Endothelial cell of umbilical vein (primary cell): ENCODE data around the gene ATXN3L. TPM values are rescaled to one million over a fixed set of nuclear protein-coding genes. Genes with fewer than 3 reads are reported as not detected.

Experiments used
- BruUV-seq: library from RNA; stranded (reverse); fragments of 400-500 nt; replicated peaks from 2 replicates; lab custom pipeline; 2021; lab: Mats Ljungman, UMichigan
- CTCF ChIA-PET: fragments of 300-600, 350-600 bp; sonication (Branson Sonifier 250); formaldehyde crosslinking; loops from one replicate; lab custom pipeline; 2021; ENCODE audit warnings: antibody characterized with exemption, inconsistent platforms; lab: Charles Lee
- POLR2A ChIA-PET: fragments of 300-600, 350-600 bp; sonication (Branson Sonifier 250); formaldehyde crosslinking; loops from one replicate; lab custom pipeline; 2021; ENCODE audit warnings: antibody characterized with exemption, inconsistent platforms; lab: Charles Lee
- DNase-seq: peaks from one replicate; pipeline ENCODE4 v3.0.0-alpha.2; 2011; ENCODE audit warnings: low read depth, low spot score
- FAIRE-seq: peaks from 2 replicates; lab custom pipeline; 2011; peaks lifted over from hg19 to GRCh38; lab: Jason Lieb, UNC
- H2AFZ ChIP-seq: 2 replicates; pipeline ENCODE4 v1.6.0; 2012; ENCODE audit warnings: low read depth, low read length, control low read depth, inconsistent platforms
- H3K27ac ChIP-seq: 2 replicates; pipeline ENCODE4 v1.5.1; 2011; ENCODE audit warnings: low read depth, mild to moderate bottlenecking, control low read depth, low read length, moderate library complexity; ENCODE audit not compliant: insufficient read depth
- H3K27me3 ChIP-seq, 2 experiments: 2 replicates each; pipeline versions ENCODE4 v1.6.0 to v1.6.1; 2011; ENCODE audit warnings: low read length in 2 of 2, mixed read lengths in 1 of 2; ENCODE audit not compliant: control insufficient read depth in 2 of 2, insufficient read depth in 2 of 2
- H3K36me3 ChIP-seq, 2 experiments: 2 replicates in 1 of 2; 3 replicates in 1 of 2; pipeline ENCODE4 v1.5.1; 2011; ENCODE audit warnings: low read length in 2 of 2, mild to moderate bottlenecking in 1 of 2, moderate library complexity in 1 of 2; ENCODE audit not compliant: control insufficient read depth in 2 of 2, insufficient read depth in 2 of 2; ENCODE audit errors: extremely low read depth in 1 of 2
- H3K4me1 ChIP-seq: 3 replicates; pipeline ENCODE4 v1.5.1; 2011; ENCODE audit warnings: mild to moderate bottlenecking, low read length; ENCODE audit not compliant: control insufficient read depth, insufficient read depth; ENCODE audit errors: extremely low read depth
- H3K4me2 ChIP-seq: 2 replicates; pipeline ENCODE4 v1.6.1; 2011; ENCODE audit warnings: low read length, control low read depth, mixed read lengths; ENCODE audit not compliant: insufficient read depth
- H3K4me3 ChIP-seq, 3 experiments: fragments of 200-600 bp in 1 of 3; sonication (generic), shearing (Covaris generic) in 1 of 3; replicated peaks in 1 of 3; 2 replicates each; pipeline ENCODE4 v1.5.1; 2011 to 2016; ENCODE audit warnings: control low read depth in 3 of 3, low read length in 3 of 3, mild to moderate bottlenecking in 2 of 3, inconsistent platforms in 1 of 3, low read depth in 1 of 3, moderate library complexity in 1 of 3; ENCODE audit not compliant: insufficient read depth in 1 of 3
- H3K79me2 ChIP-seq: 2 replicates; pipeline ENCODE4 v1.6.0; 2012; ENCODE audit warnings: low read length, inconsistent platforms; ENCODE audit not compliant: control insufficient read depth, insufficient read depth
- H3K9ac ChIP-seq: replicated peaks from 2 replicates; pipeline ENCODE3; 2011; ENCODE audit warnings: low read length, control low read depth; ENCODE audit not compliant: insufficient read depth; ENCODE audit errors: extremely low read depth
- H3K9me1 ChIP-seq: replicated peaks from 3 replicates; pipeline ENCODE4 v1.6.0; 2011; ENCODE audit warnings: mild to moderate bottlenecking, low read length; ENCODE audit not compliant: control insufficient read depth, insufficient read depth; ENCODE audit errors: extremely low read depth
- H3K9me3 ChIP-seq: replicated peaks from 2 replicates; pipeline ENCODE4 v1.5.1; 2012; ENCODE audit warnings: low read length, inconsistent platforms; ENCODE audit not compliant: control insufficient read depth, insufficient read depth
- H4K20me1 ChIP-seq: replicated peaks from 2 replicates; pipeline ENCODE3; 2011; ENCODE audit warnings: mild to moderate bottlenecking, low read length; ENCODE audit not compliant: control insufficient read depth, insufficient read depth; ENCODE audit errors: extremely low read depth
- CTCF ChIP-seq, 2 donors: IDR thresholded peaks; 1 replicate in 1 of 2; 2 replicates in 1 of 2; pipeline ENCODE4 v1.5.1; 2011; ENCODE audit warnings: low read length in 2 of 2, mild to moderate bottlenecking in 2 of 2, moderate library complexity in 2 of 2, control low read depth in 1 of 2, inconsistent platforms in 1 of 2, low read depth in 1 of 2; ENCODE audit not compliant: insufficient read depth in 1 of 2; ENCODE audit errors: extremely low read depth in 1 of 2
- EZH2 ChIP-seq: IDR thresholded peaks from 2 replicates; pipeline ENCODE4 v1.6.1; 2012; ENCODE audit warnings: borderline replicate concordance, low read depth, mild to moderate bottlenecking, moderate library complexity, low read length, inconsistent platforms; ENCODE audit not compliant: severe bottlenecking
- FOS ChIP-seq: IDR thresholded peaks from 2 replicates; pipeline ENCODE4 v1.6.1; 2011; ENCODE audit warnings: mild to moderate bottlenecking, low read length, moderate library complexity, borderline replicate concordance; ENCODE audit not compliant: insufficient read depth
- JUN ChIP-seq: IDR thresholded peaks from 2 replicates; pipeline ENCODE4 v1.6.1; 2011; ENCODE audit warnings: borderline replicate concordance, low read depth; ENCODE audit not compliant: insufficient read length, insufficient read depth
- MAX ChIP-seq: IDR thresholded peaks from 2 replicates; pipeline ENCODE4 v1.6.1; 2011; ENCODE audit not compliant: insufficient read depth, insufficient read length
- MYC ChIP-seq: IDR thresholded peaks from one replicate; pipeline ENCODE4 v1.6.1; 2011; ENCODE audit warnings: mild to moderate bottlenecking, low read depth, low read length
- POLR2A ChIP-seq: IDR thresholded peaks from 2 replicates; pipeline ENCODE4 v1.6.1; 2012; ENCODE audit warnings: low read depth, mild to moderate bottlenecking, control low read depth, low read length
- POLR2AphosphoS5 ChIP-seq: IDR thresholded peaks from 2 replicates; pipeline ENCODE4 v1.6.1; 2012; ENCODE audit warnings: low read depth, mild to moderate bottlenecking, control low read depth, low read length, moderate library complexity; ENCODE audit not compliant: insufficient read depth
- dilution Hi-C: fragments of 300-500 bp; cut with MboI; formaldehyde crosslinking; loops from one replicate; pipeline ENCODE4 v1.15.0; 2019; ENCODE audit warnings: low sequenced_read_pairs; ENCODE audit not compliant: extremely low pct_ligation_motif_present
- intact Hi-C: fragments of 100-400 bp; cut with micrococcal nuclease; formaldehyde crosslinking; loops from one replicate; pipeline ENCODE4 v1.10.0; 2022
- polyA plus RNA-seq, 4 experiments: library from polyadenylated mRNA; depleted of rRNA in 3 of 4; stranded (reverse) in 3 of 4; unstranded in 1 of 4; fragments of >200 nt; gene quantifications; 2 replicates each; pipeline versions ENCODE4 v1.2.1 to v1.2.3, GENCODE V29; 2011 to 2012; ENCODE audit warnings: missing spikeins in 1 of 4
- total RNA-seq: library from RNA; stranded (reverse); gene quantifications from 2 replicates; pipeline ENCODE4 v1.2.3, GENCODE V29; 2021

ATXN3L gene
- total and polyA plus RNA-seq, 2 donors (not counting 3 experiments of a cell fraction or from before 2014, with no cell fraction given): not detected

DNA sequence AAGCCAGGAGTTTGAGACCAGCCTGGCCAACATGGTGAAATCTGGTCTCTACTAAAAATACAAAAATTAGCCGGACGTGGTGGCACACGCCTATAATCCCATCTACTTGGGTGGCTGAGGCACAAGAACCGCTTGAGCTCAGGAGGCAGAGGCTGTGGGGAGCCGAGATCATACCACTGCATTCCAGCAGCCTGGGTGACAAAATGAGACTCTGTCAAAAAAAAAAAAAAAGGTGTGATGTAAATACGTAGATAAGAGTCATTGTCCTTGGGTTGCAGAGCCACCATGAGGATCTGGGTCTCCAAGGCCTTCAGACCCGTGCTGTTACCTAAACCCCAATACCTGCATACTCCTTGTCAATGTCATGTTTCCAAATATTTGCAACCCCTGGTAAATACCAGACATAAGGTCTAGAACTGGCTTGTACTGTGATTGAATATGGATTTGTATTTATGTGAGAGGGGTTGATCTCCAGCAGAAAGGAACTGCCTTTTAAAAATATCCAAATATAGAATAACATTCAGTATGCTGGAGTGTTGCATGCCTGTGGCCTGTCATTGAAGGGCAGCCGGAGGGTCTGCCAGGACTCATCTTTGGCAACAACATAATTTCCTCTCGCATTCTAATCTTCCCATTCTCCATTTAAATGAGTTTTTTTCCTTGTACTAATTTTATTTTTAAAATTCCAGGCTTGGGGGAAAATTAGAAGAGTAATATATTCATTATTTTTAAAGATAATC lies 40.4 kb downstream of the ATXN3L start:
- dilution Hi-C loops: no loop called here
- no peaks in the 10 kb centered on the region for H3K27me3 ChIP-seq
- H4K20me1 ChIP-seq: no peaks in the 10 kb centered on the region
- peaks cover 17% of the 10 kb centered on the region for H3K4me1 ChIP-seq
- no peaks in the 10 kb centered on the region for H3K9me1 ChIP-seq
- CTCF ChIA-PET: no interaction called here
- no peaks in the 10 kb centered on the region for H3K36me3 ChIP-seq
- H3K9ac ChIP-seq: no peak overlapping the region
- no TSS peak for BruUV-seq
- no peak overlapping the region for H3K27ac ChIP-seq
- DNase-seq: no peak
- H3K4me3 ChIP-seq: no peak overlapping the region
- intact Hi-C loops: loop anchor here (5.0 kb wide), 2 partner anchors 117 to 177 kb away; no protein-coding TSS in a partner anchor
- no peak for FAIRE-seq
- TF ChIP-seq JUN (no peak), POLR2A (no peak), MAX (no peak), CTCF (IDR thresholded peaks at IDR 0.05; ENCODE audit: extremely low read depth in 1 of 2, insufficient read depth in 1 of 2, low read depth in 1 of 2, low read length in 2 of 2) (no peak), EZH2 (no peak), FOS (no peak), POLR2AphosphoS5 (no peak), MYC (no peak)
- POLR2A ChIA-PET: no interaction called here
- H2AFZ ChIP-seq: no peak overlapping the region
- H3K4me2 ChIP-seq: no peak overlapping the region
- H3K79me2 ChIP-seq: no peaks in the 10 kb centered on the region
- no peaks in the 10 kb centered on the region for H3K9me3 ChIP-seq
